HEK293 (cell line): ENCODE measurements around the gene COA1.

Source experiments
- GLI4 ChIP-seq: fragments of 450-650 bp; formaldehyde crosslinking; IDR thresholded peaks from 2 replicates; pipeline ENCODE4 v1.5.1; 2016; ENCODE audit warnings: missing biosample characterization, missing genetic modification characterization
- KLF8 ChIP-seq: fragments of 450-650 bp; formaldehyde crosslinking; IDR thresholded peaks from 2 replicates; pipeline ENCODE4 v1.5.1; 2016; ENCODE audit warnings: missing biosample characterization, missing genetic modification characterization
- KLF9 ChIP-seq: fragments of 450-650 bp; formaldehyde crosslinking; IDR thresholded peaks from 2 replicates; pipeline ENCODE4 v1.5.1; 2016; ENCODE audit warnings: missing biosample characterization, missing genetic modification characterization, low read depth
- SCRT1 ChIP-seq: fragments of 450-650 bp; formaldehyde crosslinking; IDR thresholded peaks from 2 replicates; pipeline ENCODE4 v1.5.1; 2016; ENCODE audit warnings: missing biosample characterization, missing genetic modification characterization, borderline replicate concordance
- TCF7L2 ChIP-seq: IDR thresholded peaks from 2 replicates; pipeline ENCODE4 v1.6.1; 2011; ENCODE audit warnings: low read depth, mild to moderate bottlenecking, inconsistent platforms, low read length, moderate library complexity, borderline replicate concordance
- YY1 ChIP-seq: fragments of 450-650 bp; formaldehyde crosslinking; IDR thresholded peaks from 2 replicates; pipeline ENCODE4 v1.5.1; 2018; ENCODE audit warnings: missing biosample characterization, missing genetic modification characterization
- ZNF24 ChIP-seq: fragments of 450-650 bp; formaldehyde crosslinking; IDR thresholded peaks from 2 replicates; pipeline ENCODE4 v1.5.1; 2016; ENCODE audit warnings: missing biosample characterization, missing genetic modification characterization
- ZNF324 ChIP-seq: fragments of 450-650 bp; formaldehyde crosslinking; IDR thresholded peaks from 2 replicates; pipeline ENCODE4 v1.5.1; 2016; ENCODE audit warnings: missing biosample characterization, missing genetic modification characterization
- ZNF768 ChIP-seq: fragments of 450-650 bp; formaldehyde crosslinking; IDR thresholded peaks from 2 replicates; pipeline ENCODE4 v1.5.1; 2018; ENCODE audit warnings: missing biosample characterization, mild to moderate bottlenecking, missing genetic modification characterization
- TF ChIP-seq, protein P1 (sequence below): fragments of 450-650 bp; formaldehyde crosslinking; IDR thresholded peaks from 2 replicates; pipeline ENCODE4 v1.5.1; 2016; ENCODE audit warnings: missing biosample characterization, missing genetic modification characterization

GRCh38 chr7:43769791-43770465 lies 40.6 kb upstream of the COA1 start:
- TF ChIP-seq, protein P1, sequence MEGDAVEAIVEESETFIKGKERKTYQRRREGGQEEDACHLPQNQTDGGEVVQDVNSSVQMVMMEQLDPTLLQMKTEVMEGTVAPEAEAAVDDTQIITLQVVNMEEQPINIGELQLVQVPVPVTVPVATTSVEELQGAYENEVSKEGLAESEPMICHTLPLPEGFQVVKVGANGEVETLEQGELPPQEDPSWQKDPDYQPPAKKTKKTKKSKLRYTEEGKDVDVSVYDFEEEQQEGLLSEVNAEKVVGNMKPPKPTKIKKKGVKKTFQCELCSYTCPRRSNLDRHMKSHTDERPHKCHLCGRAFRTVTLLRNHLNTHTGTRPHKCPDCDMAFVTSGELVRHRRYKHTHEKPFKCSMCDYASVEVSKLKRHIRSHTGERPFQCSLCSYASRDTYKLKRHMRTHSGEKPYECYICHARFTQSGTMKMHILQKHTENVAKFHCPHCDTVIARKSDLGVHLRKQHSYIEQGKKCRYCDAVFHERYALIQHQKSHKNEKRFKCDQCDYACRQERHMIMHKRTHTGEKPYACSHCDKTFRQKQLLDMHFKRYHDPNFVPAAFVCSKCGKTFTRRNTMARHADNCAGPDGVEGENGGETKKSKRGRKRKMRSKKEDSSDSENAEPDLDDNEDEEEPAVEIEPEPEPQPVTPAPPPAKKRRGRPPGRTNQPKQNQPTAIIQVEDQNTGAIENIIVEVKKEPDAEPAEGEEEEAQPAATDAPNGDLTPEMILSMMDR (tag by site-specific recombination), result no peak
- TF ChIP-seq TCF7L2 (no peak), ZNF324 (no peak), KLF8 (no peak), SCRT1 (no peak), YY1 (tag by site-specific recombination) (no peak), ZNF768 (tag by site-specific recombination) (no peak), KLF9 (tag by site-specific recombination) (no peak), GLI4 (no peak), ZNF24 (no peak)
